Central memory CD8-positive, alpha-beta T cell (primary cell): Measurements from ENCODE around the gene COPZ1.

ENCODE experiments used
- ATAC-seq: fragments of 150-1000 bp; cut with Tn5 transposase; replicated peaks from 2 replicates; pipeline ENCODE4 v1.10.0; 2022; ENCODE audit warnings: mild to moderate bottlenecking, moderate FRiP score, moderate number of reproducible peaks; ENCODE audit not compliant: poor library complexity, severe bottlenecking; ENCODE audit errors: extremely low read depth
- DNase-seq, 2 donors: peaks; one replicate each; pipeline ENCODE4 v3.0.0; 2021; ENCODE audit warnings: low spot score in 2 of 2
- H3K27ac Mint-ChIP-seq: one replicate; pipeline ENCODE4 v1.8.0; 2022; ENCODE audit warnings: low read depth, mild to moderate bottlenecking, moderate library complexity, mixed read lengths
- H3K27me3 Mint-ChIP-seq: one replicate; pipeline ENCODE4 v1.8.0; 2022; ENCODE audit warnings: mixed read lengths
- H3K36me3 Mint-ChIP-seq: one replicate; pipeline ENCODE4 v1.8.0; 2022; ENCODE audit warnings: mild to moderate bottlenecking, moderate library complexity, mixed read lengths; ENCODE audit not compliant: insufficient read depth
- H3K4me1 Mint-ChIP-seq: one replicate; pipeline ENCODE4 v1.8.0; 2022; ENCODE audit warnings: mixed read lengths
- H3K4me3 Mint-ChIP-seq: one replicate; pipeline ENCODE4 v1.8.0; 2022; ENCODE audit warnings: mild to moderate bottlenecking, moderate library complexity, mixed read lengths
- H3K9me3 Mint-ChIP-seq: one replicate; pipeline ENCODE4 v1.8.0; 2022; ENCODE audit warnings: mixed read lengths

Gene COPZ1

DNA sequence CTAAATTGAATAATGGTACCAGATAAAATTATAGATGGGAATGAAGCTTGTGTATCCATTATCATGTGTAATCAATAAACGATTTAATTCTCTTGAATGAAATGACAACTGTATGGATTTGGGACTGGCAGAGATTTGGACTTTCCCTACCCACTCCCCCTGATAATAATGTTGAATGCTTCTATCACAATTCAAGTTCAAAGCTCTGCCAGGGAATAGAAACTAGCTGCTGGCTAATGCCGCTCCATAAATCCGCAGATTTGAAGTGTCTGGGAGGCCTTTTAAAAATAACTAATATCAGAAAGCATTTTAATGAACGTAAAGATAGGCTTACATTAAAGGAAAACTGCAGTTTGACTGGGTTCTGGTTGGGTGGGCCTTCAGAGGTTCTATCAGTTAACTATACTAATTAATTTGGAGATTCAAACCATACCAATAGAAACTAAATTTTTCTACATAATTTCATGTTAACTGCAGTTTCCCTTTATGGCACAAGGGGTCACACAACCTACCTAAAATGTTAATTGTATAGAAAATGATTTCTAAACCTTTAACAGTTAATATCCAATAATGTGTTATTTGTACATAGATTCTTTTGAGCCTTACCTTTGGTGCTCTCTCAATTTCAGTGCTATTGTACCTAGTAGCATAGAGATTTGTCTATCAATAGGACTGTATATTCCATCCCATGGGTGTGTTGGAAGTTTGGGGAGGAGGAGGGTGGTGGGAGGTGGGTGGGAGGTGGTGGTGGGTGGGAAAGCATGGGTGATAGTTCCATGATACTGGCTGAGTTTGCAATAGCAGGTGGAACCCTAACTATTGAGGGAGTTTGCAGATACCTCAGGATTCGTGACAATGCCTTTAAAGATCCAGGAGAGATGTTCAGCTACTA is 39.5 kb upstream of the COPZ1 start:
- Mint-ChIP-seq H3K27me3 (no peaks in the 10 kb centered on the region), H3K27ac (peak overlapping the region; percentile 42), H3K36me3 (peaks cover 18% of the 10 kb centered on the region), H3K4me3 (peak overlapping the region; percentile 27), H3K9me3 (no peaks in the 10 kb centered on the region), H3K4me1 (peaks cover 51% of the 10 kb centered on the region)
- DNase-seq: no peak
- ATAC-seq: no peak

DNA sequence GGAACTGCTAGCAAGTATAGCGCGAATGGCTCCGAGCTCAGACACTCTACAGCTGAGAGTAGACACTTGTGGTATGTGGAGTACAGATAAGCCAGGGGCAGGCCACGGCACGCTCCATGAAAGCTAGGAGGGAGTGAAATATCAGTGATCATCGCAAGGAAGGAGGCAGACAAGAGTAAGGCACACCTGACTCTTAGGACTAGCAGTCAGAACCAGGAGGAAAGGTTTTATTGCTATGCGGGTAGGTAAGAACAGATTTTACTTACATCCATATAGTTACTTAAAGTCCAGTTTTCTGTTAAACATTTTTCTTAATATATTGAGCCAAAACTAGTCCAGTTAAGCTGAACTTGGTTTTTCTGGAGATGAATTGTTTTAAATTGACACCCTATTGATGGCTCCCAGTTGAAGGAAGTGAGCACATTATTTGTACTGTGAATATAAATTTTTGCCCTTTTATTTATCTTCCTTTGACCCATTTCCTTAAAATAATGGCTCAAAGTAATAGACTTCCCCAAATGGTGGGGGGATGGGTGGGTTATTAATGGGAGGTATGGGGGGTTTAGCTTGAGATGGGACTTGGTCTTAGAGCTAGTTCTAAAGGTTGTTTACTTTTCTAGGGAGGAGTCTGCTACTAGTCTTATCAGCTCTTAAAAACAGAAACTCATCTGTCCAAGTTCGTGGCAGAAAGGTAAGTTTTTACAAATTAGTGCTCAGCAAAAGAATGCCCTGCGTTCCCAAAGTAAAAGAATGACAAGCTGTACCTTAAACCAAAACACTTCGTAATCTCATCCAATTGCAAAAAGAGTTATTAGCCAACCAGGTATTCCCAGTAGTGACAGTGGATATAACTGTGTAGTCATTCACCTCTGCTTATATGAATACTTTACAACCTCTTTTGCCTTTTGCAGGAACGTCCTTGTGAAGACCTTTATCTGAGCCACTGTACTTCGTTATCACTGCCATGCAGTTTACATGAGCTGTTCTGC is 38.6 kb upstream of the COPZ1 start:
- peak overlapping the region; percentile 42 for H3K27ac Mint-ChIP-seq
- H3K27me3 Mint-ChIP-seq: no peaks in the 10 kb centered on the region
- ATAC-seq: no peak
- no peak for DNase-seq
- H3K36me3 Mint-ChIP-seq: peaks cover 18% of the 10 kb centered on the region
- peaks cover 47% of the 10 kb centered on the region for H3K4me1 Mint-ChIP-seq
- H3K9me3 Mint-ChIP-seq: no peaks in the 10 kb centered on the region
- H3K4me3 Mint-ChIP-seq: no peak overlapping the region

DNA sequence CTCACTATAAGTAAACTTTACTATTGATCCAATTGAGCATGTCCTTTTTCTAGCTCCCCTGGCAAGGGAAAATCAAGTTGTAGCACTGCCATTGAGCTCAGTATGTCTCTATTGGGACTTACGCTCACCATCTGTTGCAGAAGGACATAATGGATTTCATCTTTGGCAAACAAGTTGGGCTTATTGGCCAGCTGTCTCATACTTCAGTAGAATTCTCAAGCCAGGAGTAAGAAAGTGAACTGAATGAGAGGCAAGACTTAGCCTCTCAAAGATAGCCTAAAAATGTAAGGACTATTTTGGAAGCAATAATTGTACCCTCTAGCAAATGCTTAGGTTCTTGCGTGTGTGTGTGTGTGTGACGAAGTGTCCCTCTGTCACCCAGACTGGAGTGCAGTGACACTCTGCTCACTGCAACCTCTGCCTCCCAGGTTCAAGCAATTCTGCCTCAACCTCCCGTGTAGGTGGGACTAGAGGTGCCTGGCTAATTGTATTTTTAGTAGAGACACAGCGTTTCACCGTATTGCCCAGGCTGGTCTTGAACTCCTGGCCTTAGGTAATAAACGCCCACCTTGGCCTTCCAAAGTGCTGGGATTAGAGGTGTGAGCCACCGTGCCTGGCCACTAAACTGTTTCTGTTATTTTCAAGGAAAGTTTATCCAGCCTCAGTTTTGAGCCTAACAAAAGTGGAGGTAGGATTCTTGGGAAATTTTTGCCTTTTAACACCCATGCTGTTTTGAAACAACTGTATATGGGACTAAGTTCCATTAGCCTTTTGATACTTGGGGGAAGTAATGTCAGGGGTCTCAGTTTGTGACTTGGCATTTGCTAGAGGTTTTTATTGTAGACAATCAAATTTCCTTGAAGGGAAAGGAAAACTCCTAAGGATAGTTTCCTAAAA is 37.4 kb upstream of the COPZ1 start:
- ATAC-seq: no peak

DNA sequence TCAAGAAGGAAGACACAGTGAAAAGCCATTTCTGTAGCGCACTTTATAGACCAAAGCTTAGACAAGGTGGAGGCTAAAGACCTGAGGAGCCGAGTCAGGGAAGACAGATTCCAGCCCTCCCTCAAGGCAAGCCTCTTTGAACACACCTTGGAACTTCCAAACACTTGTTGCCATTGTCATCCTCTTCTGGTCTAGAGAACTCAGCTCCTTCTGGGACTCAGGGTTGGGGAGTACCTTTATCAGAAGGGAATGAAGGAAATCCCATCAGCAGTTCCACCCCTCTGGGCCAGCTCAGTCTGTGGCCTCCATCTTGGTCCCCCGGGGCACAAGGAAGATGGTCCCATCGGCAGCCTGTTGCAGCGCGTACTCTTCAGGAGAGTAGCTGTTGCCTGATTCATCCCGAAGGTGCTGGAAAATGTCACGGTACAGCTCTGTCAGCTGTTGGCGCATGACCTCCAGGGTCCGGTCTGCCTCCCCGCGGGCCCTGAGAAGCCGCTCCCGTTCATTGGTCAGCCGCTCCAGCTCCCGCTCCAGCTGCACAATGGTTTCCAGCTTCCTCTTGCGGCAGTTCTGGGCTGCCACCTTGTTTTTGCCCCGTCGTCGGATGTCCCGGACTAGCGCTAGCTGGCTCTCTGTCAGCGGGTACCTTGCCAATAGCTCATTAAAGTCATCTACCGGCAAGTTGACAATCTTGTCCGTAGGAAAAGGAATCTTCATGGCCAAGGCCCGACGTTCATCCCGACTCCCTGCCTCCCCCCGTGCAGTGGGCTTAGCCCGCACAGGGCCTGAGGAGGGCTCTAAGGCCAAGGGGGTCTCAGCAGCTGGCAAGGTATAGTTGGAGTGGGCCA is 32.6 kb upstream of the COPZ1 start:
- H3K9me3 Mint-ChIP-seq: no peaks in the 10 kb centered on the region

More for the DNA sequence above, 37.4 kb upstream of the COPZ1 start:
- no peak for DNase-seq
- Mint-ChIP-seq H3K4me3 (no peak overlapping the region), H3K9me3 (no peaks in the 10 kb centered on the region), H3K27ac (peak overlapping the region; percentile 44), H3K36me3 (peaks cover 18% of the 10 kb centered on the region), H3K4me1 (peaks cover 37% of the 10 kb centered on the region), H3K27me3 (no peaks in the 10 kb centered on the region)

DNA sequence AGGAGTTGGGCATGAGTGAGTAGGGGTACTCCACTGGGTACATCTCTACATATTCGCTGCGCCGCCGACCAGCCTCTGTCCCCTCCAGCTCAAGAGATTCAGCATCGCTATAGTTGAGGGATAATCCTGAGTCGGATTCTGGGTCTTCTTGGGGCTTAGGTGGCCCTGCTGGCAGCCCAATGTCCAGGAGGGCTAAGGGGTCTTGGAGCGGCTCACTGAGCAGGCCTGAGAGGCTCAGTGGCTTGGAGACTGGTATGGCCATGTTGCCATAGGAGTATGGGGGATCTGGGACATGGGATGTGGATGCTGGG is 32.0 kb upstream of the COPZ1 start:
- no peak overlapping the region for H3K4me3 Mint-ChIP-seq
- H3K36me3 Mint-ChIP-seq: peaks cover 8% of the 10 kb centered on the region
- DNase-seq (no peak), ATAC-seq (no peak)
- H3K9me3 Mint-ChIP-seq: no peaks in the 10 kb centered on the region
- H3K4me1 Mint-ChIP-seq: peaks cover 3% of the 10 kb centered on the region
- H3K27ac Mint-ChIP-seq: no peak overlapping the region
- peaks cover 5% of the 10 kb centered on the region for H3K27me3 Mint-ChIP-seq

More for the DNA sequence above, 32.6 kb upstream of the COPZ1 start:
- H3K36me3 Mint-ChIP-seq: peaks cover 12% of the 10 kb centered on the region
- H3K27me3 Mint-ChIP-seq: no peaks in the 10 kb centered on the region
- H3K27ac Mint-ChIP-seq: no peak overlapping the region
- H3K4me3 Mint-ChIP-seq: no peak overlapping the region
- ATAC-seq: no peak
- no peaks in the 10 kb centered on the region for H3K4me1 Mint-ChIP-seq
- no peak for DNase-seq

DNA sequence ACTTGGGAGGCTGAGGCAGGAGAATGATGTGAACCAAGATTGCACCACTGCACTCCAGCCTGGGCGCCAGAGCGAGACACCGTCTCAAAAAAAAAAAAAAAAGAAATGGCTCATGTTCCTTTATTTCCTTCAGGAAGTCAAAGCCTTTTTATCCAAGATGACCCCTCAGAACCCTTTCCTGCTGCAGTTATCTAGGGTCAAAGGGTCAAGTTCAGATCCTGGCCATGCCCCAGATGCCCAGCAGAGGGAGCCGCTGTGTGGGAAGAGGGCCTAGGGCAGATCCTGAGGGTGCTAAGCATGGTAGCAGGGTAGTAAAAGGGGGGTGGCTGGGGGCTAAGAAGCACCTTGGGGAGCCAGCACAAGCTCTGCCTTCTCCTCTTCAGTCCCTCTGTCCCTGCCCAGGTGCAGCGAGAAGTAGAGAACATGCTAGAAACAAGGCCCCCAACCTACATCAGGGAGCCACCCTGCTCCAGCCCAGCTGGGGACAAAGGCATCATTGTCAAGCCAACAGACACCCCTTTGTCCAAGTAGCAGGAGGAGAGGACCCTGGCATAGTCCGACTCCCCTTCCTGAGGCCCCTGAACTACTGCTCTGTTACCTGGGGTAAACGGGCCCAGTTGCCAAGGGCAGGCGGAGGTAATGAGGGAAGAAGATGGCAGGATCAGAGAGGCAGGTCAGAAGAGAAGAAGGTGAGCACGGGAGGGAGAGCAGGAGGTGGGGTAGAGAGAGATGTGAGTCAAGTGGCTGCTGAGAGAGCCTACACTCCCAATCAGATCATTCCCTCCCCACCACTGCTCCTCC is 30.6 kb upstream of the COPZ1 start:
- DNase-seq (no peak), ATAC-seq (peak; percentile 50)
- no peak overlapping the region for H3K4me3 Mint-ChIP-seq
- H3K9me3 Mint-ChIP-seq: no peaks in the 10 kb centered on the region
- H3K4me1 Mint-ChIP-seq: peaks cover 6% of the 10 kb centered on the region
- H3K27ac Mint-ChIP-seq: no peak overlapping the region
- peaks cover 16% of the 10 kb centered on the region for H3K27me3 Mint-ChIP-seq
- peaks cover 5% of the 10 kb centered on the region for H3K36me3 Mint-ChIP-seq

DNA sequence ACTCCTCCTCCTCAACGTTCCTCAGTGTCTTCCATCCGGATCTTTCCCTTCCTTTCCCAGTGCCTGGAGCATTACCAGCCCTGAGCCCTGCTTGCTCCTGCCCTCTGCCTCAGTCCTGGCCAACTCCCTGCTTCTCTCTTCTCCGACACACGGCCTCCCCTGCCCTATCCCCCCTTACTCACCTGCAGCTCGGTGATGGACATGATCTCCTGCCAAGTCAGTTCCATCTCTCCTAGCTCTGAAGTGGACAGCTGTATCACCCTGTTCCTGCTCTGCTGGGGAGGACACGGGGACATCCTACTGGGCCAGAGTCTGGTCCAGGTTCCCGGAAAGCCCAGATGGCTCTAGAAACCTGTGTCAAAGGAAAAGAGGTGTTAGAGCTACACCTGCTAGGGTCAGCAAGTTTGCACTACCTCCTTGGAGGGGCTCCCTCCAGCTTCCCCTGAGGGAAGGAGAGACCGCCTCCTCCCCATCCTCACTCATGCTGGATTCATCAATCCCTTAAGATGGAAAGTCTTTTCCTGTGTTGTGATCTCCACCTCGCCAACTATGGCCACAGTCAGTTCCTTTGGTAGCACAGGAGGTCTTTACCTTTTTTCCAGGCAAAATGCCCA is 29.9 kb upstream of the COPZ1 start:
- ATAC-seq (no peak), DNase-seq (no peak)
- H3K36me3 Mint-ChIP-seq: peaks cover 3% of the 10 kb centered on the region
- H3K4me3 Mint-ChIP-seq: no peak overlapping the region
- H3K4me1 Mint-ChIP-seq: peaks cover 6% of the 10 kb centered on the region
- H3K27ac Mint-ChIP-seq: no peak overlapping the region
- H3K27me3 Mint-ChIP-seq: peaks cover 23% of the 10 kb centered on the region
- H3K9me3 Mint-ChIP-seq: no peaks in the 10 kb centered on the region

DNA sequence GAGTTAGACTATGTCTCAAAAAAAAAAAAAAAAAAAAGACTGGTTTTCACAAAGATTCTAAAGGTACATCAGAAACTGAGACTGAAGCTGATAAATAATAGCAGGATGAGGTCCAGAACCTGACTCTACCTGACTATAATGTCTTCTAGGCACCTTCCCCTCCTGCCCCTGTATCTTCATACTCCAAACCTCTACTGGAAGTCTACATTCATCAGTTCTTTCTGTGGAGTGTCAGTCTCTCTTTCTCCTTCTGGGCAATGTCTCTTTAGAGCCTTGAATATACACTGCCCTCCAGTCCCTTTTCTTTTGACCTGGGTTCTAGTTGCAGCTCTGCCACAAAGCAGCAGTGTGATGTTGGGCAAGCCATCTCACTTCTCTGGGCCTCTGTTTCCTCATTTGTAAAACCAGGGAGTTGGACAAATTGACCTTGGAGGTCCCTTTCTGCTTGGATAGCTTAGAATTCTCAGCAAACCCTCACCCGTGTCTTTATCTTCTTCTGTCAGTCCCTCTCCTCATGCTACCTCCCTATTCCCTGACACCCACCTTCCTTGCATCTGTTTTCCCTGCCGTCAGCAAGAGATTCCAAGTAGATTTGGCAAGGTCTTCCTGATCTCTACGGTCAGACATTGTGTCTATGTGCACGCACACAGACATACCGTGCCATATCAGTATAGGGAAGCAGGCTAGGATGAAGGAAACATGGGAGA is 28.4 kb upstream of the COPZ1 start:
- H3K27ac Mint-ChIP-seq: no peak overlapping the region
- H3K4me3 Mint-ChIP-seq: no peak overlapping the region
- no peaks in the 10 kb centered on the region for H3K9me3 Mint-ChIP-seq
- H3K4me1 Mint-ChIP-seq: peaks cover 12% of the 10 kb centered on the region
- DNase-seq (no peak), ATAC-seq (no peak)
- peaks cover 3% of the 10 kb centered on the region for H3K36me3 Mint-ChIP-seq
- H3K27me3 Mint-ChIP-seq: peaks cover 38% of the 10 kb centered on the region

DNA sequence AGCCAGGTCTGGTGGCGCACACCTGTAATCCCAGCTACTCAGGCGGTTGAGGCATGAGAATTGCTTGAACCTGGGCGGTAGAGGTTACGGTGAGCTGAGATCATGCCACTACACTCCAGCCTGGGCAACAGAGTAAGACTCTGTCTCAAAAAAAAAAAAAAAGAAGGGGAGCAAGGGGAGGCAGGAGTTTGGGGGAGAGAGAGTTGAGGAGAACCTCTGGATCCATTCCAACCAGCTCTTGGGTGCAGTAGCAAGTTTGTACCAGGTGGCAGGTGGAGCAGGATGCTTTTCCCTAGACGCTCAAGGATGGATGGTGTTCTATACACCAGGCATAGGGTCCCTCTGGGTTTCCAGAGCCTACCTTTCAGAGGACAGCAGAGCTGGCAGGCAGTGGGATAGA is 26.0 kb upstream of the COPZ1 start:
- H3K4me1 Mint-ChIP-seq: peaks cover 19% of the 10 kb centered on the region
- ATAC-seq (no peak), DNase-seq (no peak)
- no peak overlapping the region for H3K4me3 Mint-ChIP-seq
- H3K36me3 Mint-ChIP-seq: peaks cover 3% of the 10 kb centered on the region
- H3K27ac Mint-ChIP-seq: no peak overlapping the region
- no peaks in the 10 kb centered on the region for H3K9me3 Mint-ChIP-seq
- H3K27me3 Mint-ChIP-seq: peaks cover 54% of the 10 kb centered on the region

DNA sequence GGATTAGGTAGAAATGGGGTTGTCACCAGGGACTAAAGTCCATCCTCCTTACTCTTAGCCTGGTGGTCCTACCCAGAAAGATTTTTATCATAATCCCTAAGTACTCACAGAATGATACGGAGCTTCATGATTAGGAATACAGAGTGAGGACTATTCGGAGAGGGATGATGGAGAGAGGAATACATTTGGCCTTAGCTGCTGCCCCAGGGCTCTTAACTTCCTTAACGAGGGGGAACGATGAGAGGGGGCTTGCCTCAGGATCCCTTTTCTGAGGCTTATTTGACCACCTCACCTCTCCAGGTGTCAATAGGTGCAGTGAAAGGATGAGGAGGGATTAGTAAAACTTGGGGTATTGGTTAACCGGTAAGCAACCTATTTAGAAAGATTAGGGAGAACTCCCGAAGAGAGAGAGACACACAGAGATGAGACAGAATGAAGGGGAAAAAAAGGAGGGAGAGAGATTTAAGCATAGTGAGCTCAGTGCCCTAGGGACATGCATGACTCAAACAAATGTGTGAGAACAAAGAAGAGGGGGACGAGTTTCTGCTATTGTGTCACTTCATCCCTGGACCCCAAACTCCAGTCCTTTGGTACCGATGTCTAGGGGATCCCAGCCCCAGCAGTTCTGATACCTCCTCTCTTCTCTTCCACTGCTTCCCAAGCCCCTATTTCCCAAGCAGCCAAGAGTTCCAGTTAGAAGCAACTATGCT is 25.3 kb upstream of the COPZ1 start:
- peaks cover 26% of the 10 kb centered on the region for H3K4me1 Mint-ChIP-seq
- H3K9me3 Mint-ChIP-seq: no peaks in the 10 kb centered on the region
- H3K4me3 Mint-ChIP-seq: peak overlapping the region; percentile 1
- no peak for ATAC-seq
- H3K27ac Mint-ChIP-seq: no peak overlapping the region
- H3K27me3 Mint-ChIP-seq: peaks cover 54% of the 10 kb centered on the region
- peaks cover 1% of the 10 kb centered on the region for H3K36me3 Mint-ChIP-seq
- DNase-seq: no peak
